Astrocyte (in vitro differentiated cells and primary cell): ENCODE measurements around the gene DNM1. TPM values are rescaled to one million over a fixed set of nuclear protein-coding genes. Genes with fewer than 3 reads are reported as not detected.

Experiments used
- DNase-seq: peaks from one replicate; pipeline ENCODE4 v3.0.0-alpha.2; 2010; ENCODE audit warnings: low read depth
- FAIRE-seq: peaks from 2 replicates; lab custom pipeline; 2011; peaks lifted over from hg19 to GRCh38; lab: Jason Lieb, UNC
- H2AFZ ChIP-seq: 2 replicates; pipeline ENCODE4 v1.6.0; 2012; ENCODE audit warnings: low read depth, low read length, inconsistent platforms
- H3K27ac ChIP-seq: 2 replicates; pipeline ENCODE4 v1.5.1; 2011; ENCODE audit warnings: low read depth, low read length, inconsistent platforms
- H3K27me3 ChIP-seq: 2 replicates; pipeline ENCODE4 v1.6.0; 2011; ENCODE audit warnings: low read length, inconsistent platforms; ENCODE audit not compliant: insufficient read depth
- H3K36me3 ChIP-seq: 2 replicates; pipeline ENCODE4 v1.5.1; 2011; ENCODE audit warnings: low read length, inconsistent platforms; ENCODE audit not compliant: insufficient read depth
- H3K4me1 ChIP-seq: 2 replicates; pipeline ENCODE4 v1.5.1; 2011; ENCODE audit warnings: low read length, inconsistent platforms; ENCODE audit not compliant: insufficient read depth
- H3K4me2 ChIP-seq: 2 replicates; pipeline ENCODE4 v1.6.0; 2012; ENCODE audit warnings: low read length, inconsistent platforms
- H3K4me3 ChIP-seq: 2 replicates; pipeline ENCODE4 v1.5.1; 2011; ENCODE audit warnings: low read depth, mild to moderate bottlenecking, low read length, inconsistent platforms; ENCODE audit not compliant: insufficient read depth
- H3K79me2 ChIP-seq: 2 replicates; pipeline ENCODE4 v1.6.0; 2012; ENCODE audit warnings: mild to moderate bottlenecking, low read length, inconsistent platforms; ENCODE audit not compliant: insufficient read depth
- H3K9ac ChIP-seq: 2 replicates; pipeline ENCODE4 v1.6.0; 2012; ENCODE audit warnings: mild to moderate bottlenecking, low read length, inconsistent platforms
- H3K9me3 ChIP-seq: 2 replicates; pipeline ENCODE4 v1.5.1; 2012; ENCODE audit warnings: low read depth, mild to moderate bottlenecking, low read length, inconsistent platforms; ENCODE audit not compliant: insufficient read depth
- H4K20me1 ChIP-seq: 2 replicates; pipeline ENCODE4 v1.6.0; 2012; ENCODE audit warnings: low read length, inconsistent platforms; ENCODE audit not compliant: insufficient read depth
- H3K27ac Mint-ChIP-seq: one replicate; pipeline ENCODE4 v1.8.0; 2021; ENCODE audit warnings: mild to moderate bottlenecking, mixed read lengths; ENCODE audit not compliant: unreplicated experiment
- H3K27me3 Mint-ChIP-seq: one replicate; pipeline ENCODE4 v1.8.0; 2021; ENCODE audit warnings: low read depth, mixed read lengths; ENCODE audit not compliant: unreplicated experiment
- H3K36me3 Mint-ChIP-seq: one replicate; pipeline ENCODE4 v1.8.0; 2021; ENCODE audit warnings: low read depth, mixed read lengths; ENCODE audit not compliant: unreplicated experiment
- H3K4me1 Mint-ChIP-seq: one replicate; pipeline ENCODE4 v1.8.0; 2021; ENCODE audit warnings: low read depth, mixed read lengths; ENCODE audit not compliant: unreplicated experiment
- H3K4me3 Mint-ChIP-seq: one replicate; pipeline ENCODE4 v1.8.0; 2021; ENCODE audit warnings: mild to moderate bottlenecking, moderate library complexity, mixed read lengths; ENCODE audit not compliant: unreplicated experiment
- H3K9me3 Mint-ChIP-seq: one replicate; pipeline ENCODE4 v1.8.0; 2021; ENCODE audit warnings: mild to moderate bottlenecking, mixed read lengths; ENCODE audit not compliant: unreplicated experiment
- EZH2 ChIP-seq: IDR thresholded peaks from 2 replicates; pipeline ENCODE4 v1.6.1; 2012; ENCODE audit warnings: mild to moderate bottlenecking, low read length, inconsistent platforms; ENCODE audit not compliant: insufficient read depth
- total RNA-seq: library from RNA; stranded (reverse); gene quantifications from 2 replicates; pipeline ENCODE4 v1.2.1, GENCODE V29; 2021
- TF ChIP-seq, protein P1 (sequence below): IDR thresholded peaks from 2 replicates; pipeline ENCODE4 v1.5.1; 2011; ENCODE audit warnings: low read depth, mild to moderate bottlenecking, inconsistent platforms, low read length, moderate library complexity; ENCODE audit not compliant: insufficient read depth

DNM1 gene
- total RNA-seq, 1 donor from 2014 or later: 29.7 TPM

DNA sequence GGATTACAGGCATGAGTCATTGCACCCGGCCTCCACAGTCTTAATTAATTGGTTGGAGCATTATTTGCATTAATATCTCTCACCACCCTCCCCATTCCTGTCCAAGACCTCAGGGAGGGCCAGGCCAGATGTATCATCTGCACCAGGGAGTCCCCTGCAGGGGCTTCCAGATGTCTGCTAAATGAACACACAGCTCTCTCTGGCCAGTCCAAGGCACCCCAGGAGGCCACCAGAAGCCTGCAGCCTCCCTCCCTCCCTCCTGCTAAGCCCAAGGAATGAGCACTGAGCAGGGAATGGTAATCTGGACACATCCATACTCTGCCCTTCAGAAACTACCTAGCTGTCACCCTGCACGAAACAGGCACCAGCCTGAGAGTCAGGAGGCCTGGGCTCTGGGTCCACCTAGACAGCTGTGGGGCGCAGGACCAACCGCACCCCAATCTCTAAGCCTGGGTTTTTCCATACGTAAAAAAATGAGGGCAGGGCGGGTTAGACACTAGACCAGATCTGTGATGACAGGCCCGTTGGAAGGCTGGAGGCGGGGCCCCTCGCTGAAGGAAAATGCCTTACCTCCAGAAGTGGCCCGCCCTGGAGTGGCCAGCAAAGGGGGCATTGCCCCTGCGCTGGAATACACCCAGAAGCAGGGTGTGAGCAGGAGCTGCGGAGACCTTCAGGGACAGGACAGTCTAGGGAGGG lies 20.1 kb upstream of the DNM1 start:
- no peak overlapping the region for H3K27ac ChIP-seq
- Mint-ChIP-seq H3K4me1 (peaks cover under 1% of the 10 kb centered on the region), H3K9me3 (no peaks in the 10 kb centered on the region), H3K36me3 (peaks cover 36% of the 10 kb centered on the region), H3K27ac (no peak overlapping the region), H3K4me3 (no peak overlapping the region), H3K27me3 (no peaks in the 10 kb centered on the region)
- H2AFZ ChIP-seq: no peak overlapping the region
- H3K9ac ChIP-seq: no peak overlapping the region
- no peaks in the 10 kb centered on the region for H3K4me1 ChIP-seq
- DNase-seq: no peak
- H3K79me2 ChIP-seq: peaks cover under 1% of the 10 kb centered on the region
- no peak for FAIRE-seq
- H3K4me2 ChIP-seq: no peak overlapping the region
- no peak overlapping the region for H3K4me3 ChIP-seq
- H3K9me3 ChIP-seq: peaks cover 7% of the 10 kb centered on the region
- H3K36me3 ChIP-seq: peaks cover 28% of the 10 kb centered on the region
- no peak for TF ChIP-seq EZH2
- TF ChIP-seq, protein P1, sequence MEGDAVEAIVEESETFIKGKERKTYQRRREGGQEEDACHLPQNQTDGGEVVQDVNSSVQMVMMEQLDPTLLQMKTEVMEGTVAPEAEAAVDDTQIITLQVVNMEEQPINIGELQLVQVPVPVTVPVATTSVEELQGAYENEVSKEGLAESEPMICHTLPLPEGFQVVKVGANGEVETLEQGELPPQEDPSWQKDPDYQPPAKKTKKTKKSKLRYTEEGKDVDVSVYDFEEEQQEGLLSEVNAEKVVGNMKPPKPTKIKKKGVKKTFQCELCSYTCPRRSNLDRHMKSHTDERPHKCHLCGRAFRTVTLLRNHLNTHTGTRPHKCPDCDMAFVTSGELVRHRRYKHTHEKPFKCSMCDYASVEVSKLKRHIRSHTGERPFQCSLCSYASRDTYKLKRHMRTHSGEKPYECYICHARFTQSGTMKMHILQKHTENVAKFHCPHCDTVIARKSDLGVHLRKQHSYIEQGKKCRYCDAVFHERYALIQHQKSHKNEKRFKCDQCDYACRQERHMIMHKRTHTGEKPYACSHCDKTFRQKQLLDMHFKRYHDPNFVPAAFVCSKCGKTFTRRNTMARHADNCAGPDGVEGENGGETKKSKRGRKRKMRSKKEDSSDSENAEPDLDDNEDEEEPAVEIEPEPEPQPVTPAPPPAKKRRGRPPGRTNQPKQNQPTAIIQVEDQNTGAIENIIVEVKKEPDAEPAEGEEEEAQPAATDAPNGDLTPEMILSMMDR: no peak
- peaks cover 24% of the 10 kb centered on the region for H4K20me1 ChIP-seq
- H3K27me3 ChIP-seq: no peaks in the 10 kb centered on the region

DNA sequence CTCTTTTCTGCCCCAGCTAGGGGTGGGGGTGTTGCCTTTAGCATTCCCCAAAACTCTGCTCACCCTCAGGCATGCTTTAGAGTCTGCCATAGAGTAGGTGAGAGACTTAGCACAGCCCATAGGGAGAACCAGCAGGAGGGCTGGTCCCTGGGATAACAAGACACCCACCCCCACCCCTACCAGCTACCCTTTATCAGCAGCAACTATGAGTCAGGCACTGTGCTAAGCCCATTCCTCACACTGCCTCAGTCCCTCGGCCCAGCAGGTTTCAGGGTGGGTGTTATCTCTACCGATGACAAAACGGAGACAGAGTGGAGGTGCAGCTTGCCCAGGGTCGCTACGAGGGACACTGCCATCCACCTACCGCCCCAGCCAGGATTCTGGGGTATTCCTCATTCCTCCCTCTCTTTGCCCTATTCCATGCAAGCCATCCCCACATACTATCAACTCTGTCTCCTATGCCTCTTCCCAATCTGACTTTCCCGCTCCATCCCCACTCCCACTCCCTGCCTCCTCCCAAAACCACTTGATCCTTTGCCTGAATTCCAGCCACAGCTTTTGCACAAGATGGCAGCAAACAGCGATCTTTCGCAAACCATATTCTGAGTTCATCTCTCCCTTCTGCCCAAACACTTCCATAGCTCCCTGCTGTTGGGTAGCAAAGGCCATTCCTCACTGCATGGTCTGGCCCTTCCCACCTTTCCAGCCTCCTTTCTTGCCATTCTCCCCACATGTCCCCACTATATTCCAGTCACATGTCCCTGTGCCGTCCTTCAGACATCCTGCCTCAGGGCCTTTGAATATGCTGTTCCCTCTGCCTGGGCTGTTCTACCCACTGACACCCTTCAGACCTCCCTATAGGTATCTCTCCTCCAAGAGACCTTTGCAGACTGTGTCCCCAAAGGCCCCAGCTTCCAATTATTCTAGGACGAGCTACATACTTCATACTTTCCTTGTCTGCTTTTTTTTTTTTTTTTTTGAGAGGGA lies 16.9 kb upstream of the DNM1 start:
- no peaks in the 10 kb centered on the region for H3K9me3 Mint-ChIP-seq
- no peak overlapping the region for H2AFZ ChIP-seq
- peaks cover 11% of the 10 kb centered on the region for H3K4me1 ChIP-seq

More for the DNA sequence above, 16.9 kb upstream of the DNM1 start:
- Mint-ChIP-seq H3K27me3 (no peaks in the 10 kb centered on the region), H3K27ac (no peak overlapping the region), H3K36me3 (peaks cover 23% of the 10 kb centered on the region), H3K4me3 (no peak overlapping the region), H3K4me1 (peaks cover 8% of the 10 kb centered on the region)
- peaks cover 35% of the 10 kb centered on the region for H4K20me1 ChIP-seq
- TF ChIP-seq, protein P1: no peak
- no peak for TF ChIP-seq EZH2
- H3K79me2 ChIP-seq: peaks cover 26% of the 10 kb centered on the region
- no peak overlapping the region for H3K4me3 ChIP-seq
- H3K4me2 ChIP-seq: no peak overlapping the region
- H3K9ac ChIP-seq: no peak overlapping the region
- DNase-seq (no peak), FAIRE-seq (no peak)
- no peaks in the 10 kb centered on the region for H3K9me3 ChIP-seq
- no peak overlapping the region for H3K27ac ChIP-seq
- no peaks in the 10 kb centered on the region for H3K27me3 ChIP-seq
- H3K36me3 ChIP-seq: peaks cover 14% of the 10 kb centered on the region
